ENCODE data around the gene MEG3. TPM values are rescaled to one million over a fixed set of nuclear protein-coding genes. Genes with fewer than 3 reads are reported as not detected.

Gene MEG3
- total and polyA plus RNA-seq, 2 donors (not counting 3 experiments of a cell fraction or from before 2014, with no cell fraction given), result 378 to 508 TPM

DNA sequence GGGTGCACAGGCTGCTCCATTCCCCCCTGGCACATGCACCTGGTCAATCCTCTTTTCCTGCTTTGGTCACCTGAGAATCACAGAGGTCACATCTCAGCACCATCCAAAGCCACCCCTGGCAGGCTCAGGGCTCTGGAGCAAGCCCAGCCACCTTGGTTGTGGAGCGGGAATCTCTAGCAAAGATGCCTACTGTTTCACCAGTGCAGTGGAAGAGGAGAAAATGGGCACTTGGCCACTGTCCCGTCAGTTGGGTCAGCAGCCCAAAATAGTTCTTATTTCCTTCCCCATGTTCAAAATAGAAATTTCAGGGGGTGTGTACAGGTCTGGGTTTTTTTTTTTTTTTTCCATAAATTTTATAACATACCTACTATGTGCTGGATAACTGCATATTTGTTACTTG lies 59.3 kb downstream of the MEG3 start:
- POLR2A ChIA-PET, result no interaction called here
- dilution Hi-C loops (cut with MboI; ENCODE audit: extremely low pct_ligation_motif_present, low sequenced_read_pairs), result no loop called here
- Histone ChIP-seq H3K79me2 (ENCODE audit: control insufficient read depth, insufficient read depth, low read length) (no peaks in the 10 kb centered on the region), H3K36me3 (ENCODE audit: control insufficient read depth in 2 of 2, extremely low read depth in 1 of 2, insufficient read depth in 2 of 2, low read length in 2 of 2) (peaks cover 2 to 25% of the 10 kb centered on the region in 2 experiments), H3K9me3 (replicated peaks; ENCODE audit: control insufficient read depth, insufficient read depth, low read length) (no peaks in the 10 kb centered on the region), H3K9me1 (replicated peaks; ENCODE audit: control insufficient read depth, extremely low read depth, insufficient read depth, low read length) (no peaks in the 10 kb centered on the region), H3K27ac (ENCODE audit: insufficient read depth, low read depth, low read length) (no peak overlapping the region), H3K27me3 (ENCODE audit: control insufficient read depth in 2 of 2, insufficient read depth in 2 of 2, low read length in 2 of 2) (no peaks in the 10 kb centered on the region), H2AFZ (ENCODE audit: low read depth, low read length) (no peak overlapping the region), H3K4me2 (ENCODE audit: insufficient read depth, low read length) (no peak overlapping the region), H3K9ac (replicated peaks; ENCODE audit: extremely low read depth, insufficient read depth, low read length) (no peak overlapping the region), H3K4me1 (ENCODE audit: control insufficient read depth, extremely low read depth, insufficient read depth, low read length) (no peaks in the 10 kb centered on the region), H3K4me3 (replicated peaks in 1 of 3; ENCODE audit: insufficient read depth in 1 of 3, low read depth in 1 of 3, low read length in 3 of 3) (no peak overlapping the region), H4K20me1 (replicated peaks; ENCODE audit: control insufficient read depth, extremely low read depth, insufficient read depth, low read length) (no peaks in the 10 kb centered on the region)
- no TSS peak for BruUV-seq (replicated peaks)
- no peak for FAIRE-seq
- intact Hi-C loops (cut with micrococcal nuclease), result no loop called here
- TF ChIP-seq EZH2 (IDR thresholded peaks at IDR 0.05; ENCODE audit: borderline replicate concordance, low read depth, low read length, severe bottlenecking) (no peak), FOS (IDR thresholded peaks at IDR 0.05; ENCODE audit: borderline replicate concordance, insufficient read depth, low read length) (no peak), CTCF (IDR thresholded peaks at IDR 0.05; ENCODE audit: extremely low read depth in 1 of 2, insufficient read depth in 1 of 2, low read depth in 1 of 2, low read length in 2 of 2) (no peak), MAX (IDR thresholded peaks at IDR 0.05; ENCODE audit: insufficient read depth, insufficient read length) (no peak), GATA2 (IDR thresholded peaks at IDR 0.05; ENCODE audit: insufficient read depth, insufficient read length, low read depth, low read length) (no peak), POLR2AphosphoS5 (IDR thresholded peaks at IDR 0.05; ENCODE audit: insufficient read depth, low read depth, low read length) (no peak), POLR2A (IDR thresholded peaks at IDR 0.05; ENCODE audit: low read depth, low read length) (no peak), MYC (IDR thresholded peaks at IDR 0.05; ENCODE audit: low read depth, low read length) (no peak), JUN (IDR thresholded peaks at IDR 0.05; ENCODE audit: borderline replicate concordance, insufficient read depth, insufficient read length, low read depth) (no peak)
- DNase-seq (ENCODE audit: low read depth, low spot score), result no peak
- CTCF ChIA-PET, result no interaction called here
